K562 (cell line): Measurements from ENCODE around the gene WSCD2. TPM values are rescaled to one million over a fixed set of nuclear protein-coding genes. Genes with fewer than 3 reads are reported as not detected.

Source experiments
- ATF1 ChIP-seq, 2 experiments: fragments of 450-650 bp in 1 of 2; IDR thresholded peaks; 2 replicates each; pipeline ENCODE4 v1.6.1; 2016; ENCODE audit warnings: missing compliant biosample characterization in 1 of 2, missing genetic modification characterization in 1 of 2
- DPF2 ChIP-seq: fragments of 450-650 bp; IDR thresholded peaks from 2 replicates; pipeline ENCODE4 v1.6.1; 2016
- GABPB2 ChIP-seq: fragments of 250-450 bp; sonication (Bioruptor Pico); conservative IDR thresholded peaks from 2 replicates; pipeline ENCODE4 v1.5.1; 2021; ENCODE audit warnings: mild to moderate bottlenecking
- HDAC6 ChIP-seq: IDR thresholded peaks from 2 replicates; pipeline ENCODE4 v1.6.1; 2012; ENCODE audit warnings: low read depth, mild to moderate bottlenecking, control low read depth, inconsistent platforms, low read length, moderate library complexity
- HLTF ChIP-seq: fragments of 450-650 bp; IDR thresholded peaks from 2 replicates; pipeline ENCODE4 v1.6.1; 2016
- NFE2 ChIP-seq: IDR thresholded peaks from 2 replicates; pipeline ENCODE4 v1.6.1; 2014; ENCODE audit warnings: antibody characterized with exemption, low read depth
- NFXL1 ChIP-seq: fragments of 450-650 bp; formaldehyde crosslinking; IDR thresholded peaks from 2 replicates; pipeline ENCODE4 v1.4.0; 2021; ENCODE audit warnings: mild to moderate bottlenecking
- NRF1 ChIP-seq, 2 experiments: fragments of 450-650 bp; IDR thresholded peaks in 1 of 2; conservative IDR thresholded peaks in 1 of 2; 2 replicates each; pipeline ENCODE4 v1.6.1; 2014; ENCODE audit warnings: mild to moderate bottlenecking in 2 of 2
- SREBF1 ChIP-seq: fragments of 150-350 bp; IDR thresholded peaks from 2 replicates; pipeline ENCODE4 v1.6.1; 2014; ENCODE audit warnings: antibody characterized with exemption, low read depth, low read length, borderline replicate concordance
- THRAP3 ChIP-seq: fragments of 450-650 bp; IDR thresholded peaks from 2 replicates; pipeline ENCODE4 v1.6.1; 2016; ENCODE audit warnings: mild to moderate bottlenecking, inconsistent platforms, borderline replicate concordance
- TRIM25 ChIP-seq: fragments of 450-650 bp; IDR thresholded peaks from 2 replicates; pipeline ENCODE4 v1.7.0; 2016; ENCODE audit warnings: borderline replicate concordance
- ZKSCAN3 ChIP-seq: fragments of 250-450 bp; sonication (Bioruptor Pico); IDR thresholded peaks from 2 replicates; pipeline ENCODE4 v1.4.0; 2020
- ZNF316 ChIP-seq: fragments of 450-650 bp; IDR thresholded peaks from 2 replicates; pipeline ENCODE4 v1.6.1; 2016
- ZNF592 ChIP-seq: fragments of 450-650 bp; IDR thresholded peaks from 2 replicates; pipeline ENCODE4 v1.6.1; 2017; ENCODE audit warnings: antibody characterized with exemption, mild to moderate bottlenecking
- polyA plus RNA-seq, 8 experiments: library from polyadenylated mRNA; depleted of rRNA in 4 of 8; stranded (reverse) in 5 of 8; unstranded in 3 of 8; fragments of >200 nt; fragmentation: Nextera tagmentation in 2 of 8; fragmentation: Illumina TruSeq in 1 of 8; extraction: Ambion mirVana in 2 of 8; extraction: Trizol in 1 of 8; gene quantifications; 2 replicates each; pipeline versions ENCODE4 v1.2.1 to v1.2.3, GENCODE V29; 2011 to 2014; ENCODE audit warnings: inconsistent platforms in 1 of 8, missing spikeins in 1 of 8
- total RNA-seq, 7 experiments: library from RNA; depleted of rRNA in 6 of 7; stranded (reverse); fragments of >200 nt in 6 of 7; fragmentation: Illumina TruSeq in 2 of 7; extraction: Trizol in 2 of 7; gene quantifications; 2 replicates each; pipeline versions ENCODE4 v1.2.1 to v1.2.3, GENCODE V29; 2011 to 2021; ENCODE audit warnings: low replicate concordance in 1 of 7

WSCD2 gene
- total and polyA plus RNA-seq, 9 of the 15 experiments (the other 6 are each of a cell fraction or from before 2014, with no cell fraction given): 0.72 to 14.1 (median 4.0) TPM

- TF ChIP-seq THRAP3: peak; percentile 70; the same call in 1 of the 2 replicates
- TF ChIP-seq HDAC6: no peak
- TF ChIP-seq ATF1 (CRISPR knock-in tag; IDR thresholded peaks at IDR 0.05): no peak
- 0 out of 2 replicates have a peak, but pooled peaks have one; percentile 3 for TF ChIP-seq ATF1 (tag; IDR thresholded peaks at IDR 0.05)
- TF ChIP-seq NFE2: 0 out of 2 replicates have a peak, but pooled peaks have one; percentile 16
- TF ChIP-seq ZNF592: peak; percentile 74
- no peak; a peak in 1 of 4 replicates for TF ChIP-seq NRF1 (conservative IDR thresholded peaks at IDR 0.05 in 1 of 2, IDR thresholded peaks at IDR 0.05 in 1 of 2)
- TF ChIP-seq SREBF1: no peak
- TF ChIP-seq GABPB2 (CRISPR knock-in tag): no peak
- no peak for TF ChIP-seq NFXL1 (CRISPR knock-in tag)
- TF ChIP-seq ZNF316: peak; percentile 35
- peak; percentile 12; the same call in 1 of the 2 replicates for TF ChIP-seq DPF2
- TF ChIP-seq HLTF: 0 out of 2 replicates have a peak, but pooled peaks have one; percentile 47
- TF ChIP-seq TRIM25: 0 out of 2 replicates have a peak, but pooled peaks have one; percentile 36
- no peak for TF ChIP-seq ZKSCAN3 (CRISPR knock-in tag)
Measured at GRCh38 chr12:108117902-108118301, 11.2 kb upstream of the WSCD2 start (continued).
